KMS-11 (cell line): ENCODE measurements around the gene STRIP1.

Source experiments
- H2AFZ ChIP-seq: fragments of 200-600 bp; sonication (generic); 2 replicates; pipeline ENCODE4 v1.6.1; 2016; ENCODE audit warnings: antibody characterized with exemption, mixed run types, low read depth
- H3K27ac ChIP-seq: fragments of 200-600 bp; sonication (generic); 2 replicates; pipeline ENCODE4 v1.6.1; 2016; ENCODE audit warnings: mild to moderate bottlenecking, mixed run types
- H3K27me3 ChIP-seq: fragments of 200-600 bp; sonication (generic); 2 replicates; pipeline ENCODE4 v1.6.1; 2017; ENCODE audit warnings: mild to moderate bottlenecking, low read depth, mixed run types, moderate library complexity; ENCODE audit not compliant: insufficient read depth
- H3K36me3 ChIP-seq: fragments of 200-600 bp; sonication (generic); 2 replicates; pipeline ENCODE4 v1.6.1; 2017; ENCODE audit warnings: mild to moderate bottlenecking, mixed run types; ENCODE audit not compliant: insufficient read depth
- H3K4me1 ChIP-seq: fragments of 200-600 bp; sonication (generic); 2 replicates; pipeline ENCODE4 v1.6.1; 2016; ENCODE audit warnings: mild to moderate bottlenecking, low read depth, mixed run types; ENCODE audit not compliant: poor library complexity, severe bottlenecking
- H3K4me2 ChIP-seq: fragments of 200-600 bp; sonication (generic); 2 replicates; pipeline ENCODE4 v1.7.0; 2016; ENCODE audit warnings: mild to moderate bottlenecking, mixed run types
- H3K4me3 ChIP-seq: fragments of 200-600 bp; sonication (generic); IDR thresholded peaks from 2 replicates; pipeline ENCODE4 v1.6.1; 2017; ENCODE audit warnings: low read depth, low read length, mixed read lengths; ENCODE audit not compliant: insufficient read depth
- H3K79me2 ChIP-seq: fragments of 200-600 bp; sonication (generic); 2 replicates; pipeline ENCODE4 v1.6.1; 2016; ENCODE audit warnings: low read depth, mixed run types; ENCODE audit not compliant: insufficient read depth
- H3K9ac ChIP-seq: fragments of 200-600 bp; sonication (generic); 2 replicates; pipeline ENCODE4 v1.6.1; 2016; ENCODE audit warnings: mild to moderate bottlenecking, mixed run types
- H4K20me1 ChIP-seq: fragments of 200-600 bp; sonication (generic); 2 replicates; pipeline ENCODE4 v1.6.1; 2016; ENCODE audit warnings: mild to moderate bottlenecking, mixed run types; ENCODE audit not compliant: insufficient read depth
- TF ChIP-seq, protein P1 (sequence below): fragments of 200-600 bp; sonication (generic); conservative IDR thresholded peaks from 2 replicates; pipeline ENCODE4 v1.6.1; 2017; ENCODE audit warnings: low read depth, mild to moderate bottlenecking, antibody characterized with exemption, low read length, moderate library complexity, mixed read lengths

Gene STRIP1

GRCh38 chr1:110094931-110095654 lies 60.7 kb downstream of the STRIP1 start:
- H3K36me3 ChIP-seq: no peaks in the 10 kb centered on the region
- no peaks in the 10 kb centered on the region for H3K79me2 ChIP-seq
- H4K20me1 ChIP-seq: no peaks in the 10 kb centered on the region
- no peak overlapping the region for H3K9ac ChIP-seq
- H2AFZ ChIP-seq: no peak overlapping the region
- H3K4me1 ChIP-seq: no peaks in the 10 kb centered on the region
- H3K27ac ChIP-seq: no peak overlapping the region
- H3K4me2 ChIP-seq: no peak overlapping the region
- H3K4me3 ChIP-seq: no peak overlapping the region
- no peaks in the 10 kb centered on the region for H3K27me3 ChIP-seq
- TF ChIP-seq, protein P1, sequence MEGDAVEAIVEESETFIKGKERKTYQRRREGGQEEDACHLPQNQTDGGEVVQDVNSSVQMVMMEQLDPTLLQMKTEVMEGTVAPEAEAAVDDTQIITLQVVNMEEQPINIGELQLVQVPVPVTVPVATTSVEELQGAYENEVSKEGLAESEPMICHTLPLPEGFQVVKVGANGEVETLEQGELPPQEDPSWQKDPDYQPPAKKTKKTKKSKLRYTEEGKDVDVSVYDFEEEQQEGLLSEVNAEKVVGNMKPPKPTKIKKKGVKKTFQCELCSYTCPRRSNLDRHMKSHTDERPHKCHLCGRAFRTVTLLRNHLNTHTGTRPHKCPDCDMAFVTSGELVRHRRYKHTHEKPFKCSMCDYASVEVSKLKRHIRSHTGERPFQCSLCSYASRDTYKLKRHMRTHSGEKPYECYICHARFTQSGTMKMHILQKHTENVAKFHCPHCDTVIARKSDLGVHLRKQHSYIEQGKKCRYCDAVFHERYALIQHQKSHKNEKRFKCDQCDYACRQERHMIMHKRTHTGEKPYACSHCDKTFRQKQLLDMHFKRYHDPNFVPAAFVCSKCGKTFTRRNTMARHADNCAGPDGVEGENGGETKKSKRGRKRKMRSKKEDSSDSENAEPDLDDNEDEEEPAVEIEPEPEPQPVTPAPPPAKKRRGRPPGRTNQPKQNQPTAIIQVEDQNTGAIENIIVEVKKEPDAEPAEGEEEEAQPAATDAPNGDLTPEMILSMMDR: no peak

- Histone ChIP-seq H3K27ac (no peak overlapping the region), H4K20me1 (no peaks in the 10 kb centered on the region), H3K4me1 (no peaks in the 10 kb centered on the region), H3K79me2 (no peaks in the 10 kb centered on the region), H3K27me3 (no peaks in the 10 kb centered on the region), H3K4me3 (no peak overlapping the region), H3K4me2 (no peak overlapping the region), H2AFZ (no peak overlapping the region), H3K36me3 (no peaks in the 10 kb centered on the region), H3K9ac (no peak overlapping the region)
- TF ChIP-seq, protein P1: no peak
These were observed 63.2 kb downstream of the STRIP1 start for GRCh38 chr1:110097507-110098221.

- no peaks in the 10 kb centered on the region for H4K20me1 ChIP-seq
- H3K4me3 ChIP-seq: no peak overlapping the region
- H3K36me3 ChIP-seq: no peaks in the 10 kb centered on the region
- no peaks in the 10 kb centered on the region for H3K4me1 ChIP-seq
- H3K9ac ChIP-seq: no peak overlapping the region
- no peak overlapping the region for H3K4me2 ChIP-seq
- TF ChIP-seq, protein P1: no peak
- H3K79me2 ChIP-seq: no peaks in the 10 kb centered on the region
- H2AFZ ChIP-seq: no peak overlapping the region
- H3K27me3 ChIP-seq: no peaks in the 10 kb centered on the region
- H3K27ac ChIP-seq: no peak overlapping the region
These were observed 64.0 kb downstream of the STRIP1 start for GRCh38 chr1:110098222-110099026.

GRCh38 chr1:110100335-110100734 lies 65.9 kb downstream of the STRIP1 start:
- H3K79me2 ChIP-seq: no peaks in the 10 kb centered on the region
- no peak overlapping the region for H3K4me3 ChIP-seq
- H3K36me3 ChIP-seq: no peaks in the 10 kb centered on the region
- H3K9ac ChIP-seq: no peak overlapping the region
- no peaks in the 10 kb centered on the region for H4K20me1 ChIP-seq
- no peaks in the 10 kb centered on the region for H3K27me3 ChIP-seq
- H3K4me1 ChIP-seq: no peaks in the 10 kb centered on the region
- no peak overlapping the region for H3K27ac ChIP-seq
- no peak overlapping the region for H3K4me2 ChIP-seq
- TF ChIP-seq, protein P1: no peak
- no peak overlapping the region for H2AFZ ChIP-seq
